Activated CD4-positive, alpha-beta T cell treated with anti-CD3 and anti-CD28 coated beads, Interleukin-2, amount 50 U/mL, for 1 hour (primary cell): ENCODE data around the gene OR51M1.
"Not testable (repeated sequence)": the region's sequence is repeated elsewhere in the genome, so short reads cannot be mapped to it uniquely, and the experiment has no call there.

ENCODE experiments used
- DNase-seq: peaks from one replicate; pipeline ENCODE4 v3.0.0-alpha.2; 2020

Gene OR51M1, protein sequence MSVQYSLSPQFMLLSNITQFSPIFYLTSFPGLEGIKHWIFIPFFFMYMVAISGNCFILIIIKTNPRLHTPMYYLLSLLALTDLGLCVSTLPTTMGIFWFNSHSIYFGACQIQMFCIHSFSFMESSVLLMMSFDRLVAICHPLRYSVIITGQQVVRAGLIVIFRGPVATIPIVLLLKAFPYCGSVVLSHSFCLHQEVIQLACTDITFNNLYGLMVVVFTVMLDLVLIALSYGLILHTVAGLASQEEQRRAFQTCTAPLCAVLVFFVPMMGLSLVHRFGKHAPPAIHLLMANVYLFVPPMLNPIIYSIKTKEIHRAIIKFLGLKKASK

GRCh38 chr11:5383576-5383975 lies at the start of gene OR51M1:
Gene OR51M1 (plus strand): TSS chr11:5383812. CDS start chr11:5389399, 5,587 bp downstream.
- DNase-seq: no peak

DNA sequence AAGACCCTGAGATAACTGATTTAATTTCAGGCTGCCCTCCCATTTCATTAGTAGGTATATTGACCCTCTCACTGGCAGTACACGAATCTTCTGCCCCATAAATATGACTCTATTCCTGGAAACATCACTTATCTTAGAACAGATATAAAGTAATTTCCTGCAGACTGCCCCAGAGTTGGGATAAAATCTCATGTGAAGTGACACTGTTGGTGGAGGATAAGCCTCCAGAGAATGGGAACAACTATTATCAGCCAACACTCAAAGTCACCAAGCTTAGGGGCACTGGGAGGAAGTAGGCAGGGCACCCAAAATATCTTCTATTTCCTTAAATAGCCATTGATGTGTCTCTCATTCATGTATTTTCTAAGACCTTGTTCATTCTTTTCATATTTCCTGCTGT lies 48.4 kb upstream of the OR51M1 start:
- DNase-seq: no peak

- no peak for DNase-seq
Observed at GRCh38 chr11:5336331-5336730, 47.3 kb upstream of the OR51M1 start.

DNA sequence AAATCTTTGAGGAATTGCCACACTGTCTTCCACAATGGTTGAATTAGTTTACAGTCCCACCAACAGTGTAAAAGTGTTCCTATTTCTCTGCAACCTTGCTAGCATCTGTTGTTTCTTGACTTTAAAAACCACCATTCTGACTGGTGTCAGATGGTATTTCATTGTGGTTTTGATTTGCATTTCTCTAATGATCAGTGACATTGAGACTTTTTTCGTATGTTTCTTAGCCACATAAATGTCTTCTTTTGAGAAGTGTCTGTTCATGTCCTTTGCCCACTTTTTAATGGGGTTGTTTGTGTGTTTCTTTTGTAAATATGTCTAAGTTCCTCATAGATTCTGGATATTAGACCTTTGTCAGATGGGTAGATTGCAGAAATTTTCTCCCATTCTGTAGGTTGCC lies 46.4 kb upstream of the OR51M1 start:
- not testable (repeated sequence) for DNase-seq

GRCh38 chr11:5339771-5340322 lies 43.8 kb upstream of the OR51M1 start:
- DNase-seq: no peak

GRCh38 chr11:5343474-5344335 lies 39.9 kb upstream of the OR51M1 start, which contains the start of gene OR51B5:
Gene OR51B5 (minus strand): TSS chr11:5343524. CDS start chr11:5343524, 0 bp downstream.
- DNase-seq: no peak

DNA sequence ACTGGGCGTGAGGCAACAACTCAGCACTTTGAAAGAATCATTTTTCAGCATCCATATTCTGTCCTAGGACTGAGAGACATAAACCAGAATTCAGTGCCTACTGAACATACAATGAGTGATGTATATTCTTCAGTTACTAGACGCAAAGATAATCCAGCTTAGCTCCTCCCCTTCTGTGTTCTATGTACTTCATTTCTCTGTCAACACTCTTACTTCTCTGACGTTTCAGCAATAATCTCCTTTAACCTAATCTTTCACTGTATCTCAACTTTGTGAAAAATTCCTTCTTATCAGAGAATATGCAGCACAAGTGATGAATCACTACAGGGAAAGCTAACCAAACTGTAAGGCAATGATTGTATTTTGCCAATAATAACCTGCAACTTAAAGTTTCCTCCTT lies 37.8 kb upstream of the OR51M1 start:
- no peak for DNase-seq

- DNase-seq: no peak
Observed at GRCh38 chr11:5348551-5349194, 34.9 kb upstream of the OR51M1 start.

GRCh38 chr11:5349550-5349949 lies 34.1 kb upstream of the OR51M1 start:
- DNase-seq: no peak

DNA sequence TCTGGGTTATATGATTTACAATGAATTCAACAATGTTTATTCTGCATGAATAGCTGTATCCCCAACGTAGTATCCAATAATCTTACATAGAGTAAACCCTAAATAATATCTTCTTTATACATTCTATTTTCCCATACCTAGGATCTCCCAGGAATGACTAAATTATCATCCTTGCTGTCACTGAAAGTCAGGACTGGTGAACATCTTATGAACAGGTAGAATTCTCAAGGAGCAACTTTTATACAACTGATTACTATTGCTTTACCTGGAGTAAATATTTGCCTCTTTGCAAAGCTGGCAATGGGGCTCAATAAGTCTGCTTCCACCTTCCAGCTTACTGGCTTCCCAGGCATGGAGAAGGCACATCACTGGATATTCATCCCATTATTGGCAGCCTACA lies 32.4 kb upstream of the OR51M1 start, which contains the start of gene OR51B6:
Gene OR51B6, plus strand, starts transcription at position 301 of the 400 bp plus-strand sequence. Its CDS starts 0 bp downstream, at position 301.
- no peak for DNase-seq

DNA sequence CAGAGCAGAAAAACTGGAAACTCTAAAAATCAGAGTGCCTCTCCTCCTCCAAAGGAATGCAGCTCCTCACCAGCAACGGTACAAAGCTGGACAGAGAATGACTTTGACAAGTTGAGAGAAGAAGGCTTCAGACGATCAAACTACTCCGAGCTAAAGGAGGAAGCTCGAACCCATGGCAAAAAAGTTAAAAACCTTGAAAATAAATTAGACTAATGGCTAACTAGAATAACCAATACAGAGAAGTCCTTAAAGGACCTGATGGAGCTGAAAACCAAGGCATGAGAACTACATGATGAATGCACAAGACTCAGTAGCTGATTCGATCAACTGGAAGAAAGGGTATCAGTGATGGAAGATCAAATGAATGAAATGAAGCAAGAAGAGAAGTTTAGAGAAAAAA lies 27.6 kb upstream of the OR51M1 start:
- DNase-seq: not testable (repeated sequence)

DNA sequence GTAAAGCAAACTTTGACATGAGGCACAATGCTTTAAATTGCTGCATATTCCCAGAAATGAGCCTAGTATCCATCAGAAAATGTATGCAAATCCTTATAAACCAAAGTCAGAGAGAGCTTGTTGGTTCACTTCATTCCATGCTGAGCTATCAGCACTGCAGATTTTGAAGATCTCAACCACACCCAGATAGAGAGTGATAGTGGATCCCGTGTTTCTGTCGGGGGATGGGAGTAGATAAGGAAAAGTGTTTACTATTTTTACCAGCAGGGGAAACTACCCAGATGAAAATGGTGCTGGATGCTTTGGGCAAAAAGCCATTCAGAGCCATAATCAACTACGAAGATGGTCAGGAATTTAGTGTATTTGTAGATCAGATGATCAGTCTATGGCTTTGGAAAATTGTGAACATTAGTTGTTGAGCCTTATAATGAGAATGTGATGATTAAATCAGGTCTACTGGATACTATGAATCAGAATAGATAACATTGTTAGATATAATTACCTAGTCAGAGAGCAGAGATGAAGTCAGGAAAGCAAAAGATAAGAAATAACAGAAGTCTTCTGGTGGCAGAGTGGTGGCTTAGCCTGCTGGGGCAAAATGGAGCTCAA lies 21.5 kb upstream of the OR51M1 start:
- no peak for DNase-seq

DNA sequence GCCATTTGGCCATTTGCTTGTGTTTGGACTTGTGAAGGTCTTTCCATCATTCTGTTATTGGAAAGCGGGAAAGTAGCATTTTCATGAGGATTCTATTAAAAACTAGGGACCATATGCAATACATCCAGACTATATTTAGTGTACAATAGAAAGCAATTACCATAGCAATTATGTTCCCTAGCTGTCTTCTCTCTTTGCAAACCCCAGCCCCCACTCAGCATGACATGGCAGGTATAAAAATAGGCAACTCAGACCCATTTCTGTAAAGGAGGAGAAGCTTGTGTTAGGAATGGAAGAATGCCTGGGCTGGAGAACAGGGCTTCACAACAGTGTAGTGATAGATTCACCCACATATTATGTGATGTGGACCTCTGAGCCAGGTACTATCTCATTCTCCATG lies 19.9 kb upstream of the OR51M1 start:
- DNase-seq: no peak

DNA sequence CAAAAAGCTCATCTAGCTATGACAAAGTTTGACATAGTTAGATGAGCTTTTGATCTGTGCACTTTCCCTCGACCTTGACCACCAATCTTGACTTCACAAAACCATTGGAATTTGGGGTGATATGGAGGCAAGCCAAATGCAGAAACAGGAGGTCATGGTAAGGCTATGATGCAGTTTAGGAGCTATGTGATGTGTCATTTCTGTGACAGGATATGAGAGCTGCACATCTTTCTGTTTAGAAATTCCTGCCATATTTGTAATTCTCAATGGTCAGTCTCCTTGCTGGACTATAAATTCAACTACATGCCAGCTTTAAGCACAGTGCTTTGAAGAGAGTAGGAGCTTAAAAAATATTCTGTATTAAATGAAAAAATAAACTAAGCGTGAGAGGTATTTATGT lies 19.4 kb upstream of the OR51M1 start:
- DNase-seq: no peak

DNA sequence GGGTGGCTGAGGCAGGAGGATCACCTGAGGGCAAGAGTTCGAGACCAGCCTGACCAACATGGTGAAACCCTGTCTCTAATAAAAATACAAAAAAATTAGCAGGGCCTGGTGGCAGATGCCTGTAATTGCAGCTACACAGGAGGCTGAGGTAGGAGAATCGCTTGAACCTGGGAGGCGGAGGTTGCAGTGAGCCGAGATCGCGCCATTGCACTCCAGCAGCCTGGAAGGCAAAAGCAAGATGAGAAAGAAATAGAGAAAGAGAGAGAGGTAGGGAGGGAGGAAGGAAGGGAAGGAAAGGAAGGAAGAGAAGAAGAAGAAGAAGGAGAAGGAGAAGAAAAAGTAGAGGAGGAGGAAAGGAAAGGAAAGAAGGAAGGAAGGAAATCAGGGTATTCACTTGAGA lies 17.2 kb upstream of the OR51M1 start:
- DNase-seq: not testable (repeated sequence)

GRCh38 chr11:5366856-5367255 lies 16.8 kb upstream of the OR51M1 start:
- no peak for DNase-seq

DNA sequence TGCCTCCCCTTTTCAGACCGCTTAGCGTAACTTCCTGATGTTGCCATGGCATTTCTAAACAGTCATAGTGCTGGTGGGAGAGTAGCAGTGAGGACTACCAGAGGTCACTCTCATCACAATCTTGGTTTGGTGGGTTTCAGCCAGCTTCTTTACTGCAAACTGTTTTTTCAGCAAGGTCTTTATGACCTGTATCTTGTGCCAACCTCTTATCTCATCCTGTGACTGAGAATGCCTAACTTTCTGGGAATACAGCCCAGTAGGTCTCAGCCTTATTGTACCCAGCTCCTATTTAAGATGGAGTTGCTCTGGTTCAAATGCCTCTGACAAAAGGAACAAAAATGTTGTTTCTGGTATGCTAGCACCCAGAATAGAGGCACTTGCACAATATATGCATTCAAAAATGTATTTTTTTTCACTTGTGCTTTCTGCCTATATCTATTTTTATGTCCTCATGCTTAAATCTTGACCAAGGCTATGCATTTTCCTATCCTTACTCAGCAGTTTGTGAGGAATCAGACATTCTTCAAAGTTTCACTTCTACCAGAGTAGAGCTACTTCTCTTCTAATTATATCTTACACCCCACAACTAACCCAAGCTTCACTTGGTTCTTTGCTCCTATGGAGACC lies 16.1 kb upstream of the OR51M1 start:
- no peak for DNase-seq

GRCh38 chr11:5368502-5369043 lies 15.0 kb upstream of the OR51M1 start:
- no peak for DNase-seq

DNA sequence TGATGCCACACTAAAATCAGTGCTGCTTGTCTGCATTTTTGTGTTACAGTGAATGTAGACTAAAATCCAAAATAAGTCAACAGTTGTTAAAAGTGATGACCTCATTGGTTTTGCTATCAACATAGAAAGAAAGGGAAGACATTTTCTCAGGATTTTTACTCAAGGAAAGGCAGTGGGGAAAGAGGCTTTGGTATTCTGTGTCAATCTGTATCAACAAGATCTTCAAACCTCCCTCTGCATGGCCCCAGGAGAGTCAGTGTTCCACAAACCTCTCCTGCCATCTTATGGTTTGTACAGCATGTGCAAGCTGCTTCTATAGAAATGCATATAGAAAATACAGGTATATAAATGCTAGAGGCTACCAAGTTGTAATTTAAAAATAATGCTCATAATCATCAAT lies 13.8 kb upstream of the OR51M1 start:
- no peak for DNase-seq

- no peak for DNase-seq
Observed at GRCh38 chr11:5380740-5381342, 2.8 kb upstream of the OR51M1 start.

DNA sequence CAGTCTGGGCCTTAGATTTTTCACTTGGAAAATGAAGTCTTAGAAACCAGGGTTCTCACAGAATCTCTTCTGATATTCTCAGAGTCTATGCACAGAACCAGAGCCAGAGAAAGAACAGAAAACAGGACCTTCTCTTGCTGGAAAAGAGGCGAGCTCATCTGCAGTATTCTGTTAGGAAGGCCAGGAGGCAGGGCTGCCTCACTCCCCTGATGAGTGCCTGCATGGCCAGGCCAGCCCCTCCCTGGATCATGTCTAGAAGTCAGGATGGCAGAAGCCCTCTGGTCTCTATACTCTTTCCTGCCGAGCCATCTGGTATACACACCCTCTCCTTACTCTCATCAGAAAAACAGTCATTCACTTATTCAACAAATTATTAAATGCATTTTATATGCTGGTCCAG lies 723 bp downstream of the OR51M1 start:
- no peak for DNase-seq
